Activated T-helper 1 cell treated with Interleukin-2 at 50 U/mL for 16 hours (primary cell): Measurements from ENCODE around the gene BMPER.

ENCODE experiments used
- DNase-seq: peaks from one replicate; pipeline ENCODE4 v3.0.0-alpha.2; 2020; ENCODE audit warnings: low read depth

BMPER gene

DNA sequence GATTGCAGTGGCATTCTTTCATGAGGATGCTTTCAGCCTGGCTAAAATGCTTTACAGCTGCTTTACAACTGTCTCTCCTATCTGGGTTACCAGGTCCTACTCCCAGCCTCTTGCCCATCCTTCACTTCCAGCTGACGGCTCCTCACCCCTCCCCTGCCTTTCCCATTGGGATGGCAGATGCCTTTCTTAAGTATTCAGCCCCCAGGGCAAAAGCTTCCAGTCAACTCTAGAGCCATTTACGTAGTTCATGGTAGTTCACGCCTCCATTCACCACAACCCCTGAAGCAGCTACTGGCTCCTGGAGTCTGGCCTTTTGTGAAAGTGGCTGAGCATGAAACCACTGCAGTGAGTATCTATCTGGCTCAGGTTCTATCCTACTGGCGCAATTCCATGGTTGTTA, 17.2 kb upstream of the BMPER start:
- no peak for DNase-seq

- DNase-seq, result no peak
These were observed 12.4 kb upstream of the BMPER start for GRCh38 chr7:33892945-33893344.

GRCh38 chr7:33893377-33893776, 12.0 kb upstream of the BMPER start:
- DNase-seq, result no peak

GRCh38 chr7:33895025-33895804, 10.1 kb upstream of the BMPER start:
- peak; percentile 29 for DNase-seq

DNA sequence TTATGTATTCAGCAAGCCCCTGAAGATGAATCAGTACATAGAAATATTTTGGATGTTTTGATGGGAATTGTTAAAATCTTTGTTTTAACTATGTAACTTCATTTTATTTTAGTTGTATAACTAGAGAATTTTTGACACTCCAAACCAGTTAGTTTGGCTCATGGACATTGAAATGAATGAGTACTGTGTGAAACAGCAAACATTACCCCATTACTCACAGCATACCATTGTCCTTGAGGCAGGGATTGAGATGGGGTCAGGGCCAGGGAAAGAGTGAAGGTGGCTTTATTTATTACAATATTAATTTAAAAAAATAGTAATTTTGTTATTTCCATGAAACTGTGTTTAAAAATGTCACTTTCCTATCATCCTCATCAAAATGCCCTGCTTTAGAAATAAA, 4.8 kb upstream of the BMPER start:
- DNase-seq, result no peak

DNA sequence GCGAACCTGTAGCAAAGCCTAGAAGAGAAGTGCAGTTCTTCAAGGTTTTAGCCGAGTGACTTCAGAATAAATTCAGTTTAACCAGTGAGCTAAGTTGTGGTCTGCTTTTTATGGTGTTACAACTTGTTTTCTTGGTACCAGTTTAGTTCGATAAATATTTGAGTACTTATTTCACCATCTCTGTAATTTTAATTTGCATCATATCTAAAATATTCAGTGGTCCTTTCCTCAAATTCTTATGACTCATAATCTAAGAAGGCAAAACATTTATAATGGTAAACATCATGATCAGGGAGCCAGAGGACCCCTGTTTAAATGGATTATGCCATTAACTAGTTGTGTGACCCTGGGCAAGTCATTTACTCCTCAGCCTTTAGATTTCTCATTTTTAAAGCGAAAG, 4.1 kb upstream of the BMPER start:
- DNase-seq, result no peak

DNA sequence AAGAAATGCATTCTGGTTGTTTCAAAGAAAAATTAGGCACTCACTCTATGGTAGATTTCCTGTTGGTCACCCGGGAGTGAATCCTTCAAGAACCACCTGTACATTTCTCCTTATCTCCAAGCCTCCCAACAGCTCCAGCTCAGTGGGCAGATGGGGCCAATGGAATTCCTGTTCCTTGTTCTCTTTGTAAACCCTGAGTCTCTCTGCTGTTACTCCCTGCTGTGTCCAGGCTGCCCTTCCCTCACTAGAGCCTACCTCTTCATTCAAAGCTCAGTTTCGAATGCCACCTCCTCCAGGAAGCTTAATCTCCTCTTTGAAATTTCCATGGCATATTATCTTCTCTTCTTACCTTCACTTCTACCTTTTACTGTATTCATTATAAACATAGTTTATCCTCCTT, 3.5 kb upstream of the BMPER start:
- no peak for DNase-seq

DNA sequence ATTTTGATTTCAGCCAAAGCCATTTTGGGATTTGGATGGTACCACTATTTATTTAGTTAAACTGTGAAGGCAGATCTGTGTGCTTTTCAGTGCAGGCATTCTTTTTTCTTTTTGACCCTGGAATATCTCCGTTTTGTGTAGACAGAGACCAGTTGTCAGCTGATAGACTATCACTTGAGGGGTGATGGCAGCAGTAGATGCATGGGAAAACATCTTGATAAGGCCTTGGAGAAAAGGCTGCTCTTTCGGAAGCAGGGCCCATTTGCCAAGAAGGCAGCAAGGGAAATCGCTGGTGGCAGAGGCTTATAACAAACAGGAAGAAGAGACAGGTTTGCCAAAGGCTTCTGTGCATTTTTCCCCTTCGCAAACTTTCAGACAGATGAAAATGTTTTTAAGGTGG, 2.6 kb upstream of the BMPER start:
- DNase-seq, result no peak

- DNase-seq, result no peak
These were observed 1.3 kb upstream of the BMPER start for GRCh38 chr7:33903791-33904680.

DNA sequence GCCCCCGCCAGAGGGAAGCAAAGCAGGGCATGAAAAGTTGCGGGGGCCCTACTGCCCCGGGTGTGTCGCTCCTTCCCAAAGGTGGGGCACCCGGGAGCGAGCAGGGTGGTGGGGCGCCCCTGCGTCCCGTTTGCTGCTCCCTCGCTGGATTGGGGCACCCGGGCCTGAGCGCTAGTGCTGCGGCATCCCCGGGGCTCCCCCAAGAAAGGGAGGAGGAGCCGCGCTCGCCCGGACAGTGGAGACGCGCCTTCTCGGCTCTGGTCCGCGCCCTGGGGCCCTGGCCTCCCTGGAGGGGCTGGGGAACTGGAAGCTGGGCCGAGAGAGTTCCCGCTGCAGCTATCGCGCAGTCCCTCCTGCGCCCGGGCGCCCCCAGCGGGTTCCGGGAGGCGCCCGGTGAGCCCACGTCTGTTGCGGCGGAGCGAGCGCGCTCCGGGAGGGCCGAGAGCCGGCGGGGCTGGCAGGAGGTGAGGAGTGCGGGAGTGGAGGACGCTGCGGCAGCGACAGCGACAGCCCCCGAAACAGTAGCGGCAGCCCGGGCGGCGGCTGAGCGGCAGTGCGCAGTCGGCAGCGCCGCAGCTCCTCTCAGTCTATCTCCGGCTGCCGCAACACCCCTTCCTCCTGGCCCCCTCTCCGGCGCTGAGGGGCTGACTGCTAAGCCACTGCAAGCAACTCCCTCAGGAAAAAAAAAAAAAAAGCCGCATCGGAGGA, 504 bp upstream of the BMPER start:
- no peak for DNase-seq

GRCh38 chr7:33906697-33907096, 1.4 kb downstream of the BMPER start:
- no peak for DNase-seq

DNA sequence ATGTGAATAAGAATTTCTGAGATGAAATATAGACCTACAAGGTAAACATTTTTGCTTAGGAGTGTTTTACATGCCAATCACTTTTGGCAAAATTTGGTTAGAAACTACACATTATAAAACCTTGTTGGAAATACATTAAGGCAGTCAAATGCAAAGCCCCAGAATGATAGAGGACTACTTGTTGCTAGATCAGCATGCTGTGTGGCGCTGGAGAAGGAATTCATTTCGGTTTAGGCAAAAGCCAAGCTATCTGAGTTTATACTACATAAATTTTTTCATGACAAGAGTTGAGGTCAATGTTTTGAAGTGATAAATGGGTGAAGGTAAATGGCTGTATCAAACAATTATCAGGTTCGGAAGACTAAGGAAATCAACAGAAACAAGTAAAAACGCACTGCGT, 2.3 kb downstream of the BMPER start:
- no peak for DNase-seq

GRCh38 chr7:33909318-33909717, 4.0 kb downstream of the BMPER start:
- no peak for DNase-seq

- DNase-seq, result no peak
These were observed 4.4 kb downstream of the BMPER start for GRCh38 chr7:33909755-33910154.

DNA sequence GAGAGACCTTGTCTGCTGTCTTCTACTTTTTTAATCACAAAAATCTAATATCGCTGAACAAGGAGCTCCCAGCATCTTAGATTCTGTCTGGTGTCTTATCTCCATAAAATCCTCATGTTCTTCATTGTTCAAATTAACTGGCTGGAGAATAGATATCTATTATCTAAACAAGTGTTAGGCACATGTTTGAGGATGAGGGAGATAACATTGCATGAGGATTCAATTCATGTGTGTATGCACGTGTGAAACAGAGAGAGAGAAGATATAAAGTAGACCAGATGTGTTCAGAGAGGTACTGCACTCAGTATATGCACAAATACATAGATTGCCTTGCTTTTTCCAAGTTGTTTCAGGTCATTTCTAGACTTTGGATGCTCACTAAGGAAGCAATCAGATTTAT, 5.4 kb downstream of the BMPER start:
- DNase-seq, result no peak

GRCh38 chr7:33916357-33917081, 11.2 kb downstream of the BMPER start:
- no peak for DNase-seq

DNA sequence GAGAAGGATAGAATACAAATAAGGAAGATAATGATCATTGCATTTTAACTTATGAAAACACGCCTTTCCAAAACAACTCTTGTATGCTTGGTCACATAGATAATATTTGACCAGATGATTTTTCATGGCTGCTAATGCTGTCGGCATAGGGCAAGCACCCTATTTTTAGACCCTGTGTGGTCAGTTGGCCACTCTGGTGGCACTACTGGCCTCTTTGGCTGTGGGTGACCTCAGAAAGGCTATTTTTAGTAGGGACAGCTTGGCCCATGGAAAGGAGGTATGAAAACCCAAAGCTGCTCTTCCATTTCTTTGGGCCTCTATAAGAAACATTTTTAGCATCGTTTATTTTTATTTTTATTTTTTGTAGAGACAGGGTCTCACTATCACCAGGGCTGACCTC, 12.3 kb downstream of the BMPER start:
- DNase-seq, result no peak

DNA sequence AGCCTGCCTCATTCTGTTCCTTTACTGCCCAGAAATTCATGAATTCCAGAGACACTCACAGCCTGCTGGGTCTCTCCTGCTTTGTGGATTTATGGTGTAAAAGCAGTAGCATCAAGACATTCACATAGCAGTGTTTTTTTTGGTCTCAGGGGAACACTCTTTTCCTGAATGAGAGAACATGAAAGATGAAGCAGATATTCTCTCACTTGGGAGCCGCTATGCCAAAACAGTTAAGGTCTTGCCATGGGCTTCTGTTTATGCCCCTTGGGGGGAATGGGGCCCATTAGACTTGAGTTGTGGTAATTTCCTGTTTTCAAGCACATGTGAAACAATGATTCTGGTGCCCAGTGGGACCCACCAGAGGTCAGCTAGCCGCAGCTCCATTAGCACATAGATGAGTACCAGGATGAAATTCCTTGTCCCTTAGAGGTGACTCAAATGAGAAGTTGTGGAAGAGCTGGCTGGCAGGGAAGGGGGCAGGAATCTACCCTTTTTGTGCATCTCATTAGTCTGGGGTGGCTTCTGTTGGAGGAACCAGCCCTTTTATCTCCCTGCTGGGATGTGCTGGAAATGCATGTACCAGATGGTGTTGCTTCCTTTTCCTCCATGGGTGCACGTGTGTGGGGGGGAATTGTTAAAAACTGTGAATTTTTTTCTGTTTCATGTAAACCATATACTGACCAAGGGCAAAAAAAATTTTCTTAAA, 13.3 kb downstream of the BMPER start:
- DNase-seq, result no peak

DNA sequence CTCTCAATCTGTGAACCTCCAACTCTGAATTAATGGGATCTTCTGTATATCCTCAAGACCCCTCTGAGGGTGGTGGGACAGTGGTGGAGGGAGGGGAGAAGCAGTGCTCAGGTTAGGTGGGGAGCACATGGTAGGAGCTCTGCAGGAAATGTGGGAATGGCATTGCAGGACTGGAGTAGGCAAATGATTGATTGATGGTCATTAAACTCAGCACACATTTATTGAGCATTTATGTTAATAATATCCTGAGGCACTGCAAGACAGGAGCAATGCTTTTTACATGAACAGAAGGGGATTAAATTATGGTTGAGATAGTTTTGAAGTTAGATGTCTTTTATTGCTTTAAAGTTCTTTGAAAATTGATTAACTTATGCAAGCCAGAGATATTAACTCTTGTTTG, 14.1 kb downstream of the BMPER start:
- DNase-seq, result no peak

- no peak for DNase-seq
These were observed 16.0 kb downstream of the BMPER start for GRCh38 chr7:33921216-33921938.

DNA sequence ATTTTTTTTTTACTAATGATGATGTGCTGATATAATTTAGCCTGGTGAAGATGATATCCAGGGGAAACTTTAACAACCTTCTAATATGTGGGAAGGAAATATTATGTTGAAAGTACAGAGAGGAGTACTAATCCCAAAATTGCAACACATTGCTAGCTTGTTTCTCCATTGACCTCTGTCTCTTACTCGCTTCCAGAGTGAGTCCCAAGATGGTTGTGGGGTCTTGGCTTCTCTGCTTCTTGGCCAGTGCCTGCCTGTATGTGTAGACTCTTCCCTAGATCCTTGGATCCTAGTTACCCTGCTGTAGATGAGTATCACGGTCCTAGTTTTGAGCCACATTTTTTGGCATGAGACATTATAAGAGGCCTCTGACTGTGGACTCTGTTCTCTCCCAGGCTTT, 17.5 kb downstream of the BMPER start:
- DNase-seq, result no peak
